Mucosa of rectum (tissue), 2 donors: ENCODE results near the gene PRKG1.
"Not testable (repeated sequence)": the region's sequence is repeated elsewhere in the genome, so short reads cannot be mapped to it uniquely, and the experiment has no call there.

Source experiments
- H3K27ac ChIP-seq, 2 donors: one replicate each; pipeline ENCODE4 v1.7.0; 2013; ENCODE audit warnings: inconsistent platforms in 2 of 2, low read depth in 2 of 2, low read length in 2 of 2
- H3K27me3 ChIP-seq, 2 donors: one replicate each; pipeline ENCODE4 v1.7.0; 2013; ENCODE audit warnings: low read length in 2 of 2; ENCODE audit not compliant: control insufficient read depth in 2 of 2, insufficient read depth in 2 of 2
- H3K36me3 ChIP-seq, 2 donors: one replicate each; pipeline ENCODE4 v1.7.0; 2013; ENCODE audit warnings: low read length in 2 of 2; ENCODE audit not compliant: control insufficient read depth in 2 of 2, insufficient read depth in 2 of 2
- H3K4me1 ChIP-seq, 2 donors: one replicate each; pipeline ENCODE4 v1.7.0; 2013; ENCODE audit warnings: low read length in 2 of 2, mild to moderate bottlenecking in 1 of 2; ENCODE audit not compliant: control insufficient read depth in 2 of 2, insufficient read depth in 2 of 2
- H3K4me3 ChIP-seq, 2 donors: one replicate each; pipeline ENCODE4 v1.7.0; 2013; ENCODE audit warnings: low read length in 2 of 2
- H3K9ac ChIP-seq, 2 donors: one replicate each; pipeline ENCODE4 v1.7.0; 2013; ENCODE audit warnings: low read length in 2 of 2, low read depth in 1 of 2, mild to moderate bottlenecking in 1 of 2
- H3K9me3 ChIP-seq, 2 donors: one replicate each; pipeline ENCODE4 v1.7.0; 2013; ENCODE audit warnings: low read length in 2 of 2; ENCODE audit not compliant: control insufficient read depth in 2 of 2
- donor health status: healthy.
- donor health status: Normal muscosa, but diverticular disease.

The PRKG1 gene

GRCh38 chr10:51281387-51281786 lies 207.1 kb downstream of the PRKG1 start:
- H3K36me3 ChIP-seq, H3K27ac ChIP-seq, H3K9ac ChIP-seq: not testable (repeated sequence)

GRCh38 chr10:51285601-51286000 lies 211.3 kb downstream of the PRKG1 start:
- no peaks in the 10 kb centered on the region for H3K4me1 ChIP-seq
- H3K36me3 ChIP-seq = no peaks in the 10 kb centered on the region
- no peaks in the 10 kb centered on the region for H3K9me3 ChIP-seq
- H3K4me3 ChIP-seq = no peak overlapping the region
- H3K9ac ChIP-seq = no peak overlapping the region
- no peak overlapping the region for H3K27ac ChIP-seq
- no peaks in the 10 kb centered on the region for H3K27me3 ChIP-seq

More at GRCh38 chr10:51281387-51281786, 207.1 kb downstream of the PRKG1 start:
- not testable (repeated sequence) for H3K9me3 ChIP-seq, H3K4me1 ChIP-seq, H3K4me3 ChIP-seq, H3K27me3 ChIP-seq

GRCh38 chr10:51288511-51288910 lies 214.2 kb downstream of the PRKG1 start:
- Histone ChIP-seq H3K4me3 (no peak overlapping the region), H3K9me3 (no peaks in the 10 kb centered on the region), H3K4me1 (no peaks in the 10 kb centered on the region), H3K9ac (no peak overlapping the region), H3K27ac (no peak overlapping the region), H3K27me3 (no peaks in the 10 kb centered on the region), H3K36me3 (no peaks in the 10 kb centered on the region)

GRCh38 chr10:51289519-51289918 lies 215.2 kb downstream of the PRKG1 start:
- Histone ChIP-seq H3K4me3 (no peak overlapping the region), H3K9me3 (no peaks in the 10 kb centered on the region), H3K4me1 (no peaks in the 10 kb centered on the region), H3K9ac (no peak overlapping the region), H3K36me3 (no peaks in the 10 kb centered on the region), H3K27ac (no peak overlapping the region), H3K27me3 (no peaks in the 10 kb centered on the region)

DNA sequence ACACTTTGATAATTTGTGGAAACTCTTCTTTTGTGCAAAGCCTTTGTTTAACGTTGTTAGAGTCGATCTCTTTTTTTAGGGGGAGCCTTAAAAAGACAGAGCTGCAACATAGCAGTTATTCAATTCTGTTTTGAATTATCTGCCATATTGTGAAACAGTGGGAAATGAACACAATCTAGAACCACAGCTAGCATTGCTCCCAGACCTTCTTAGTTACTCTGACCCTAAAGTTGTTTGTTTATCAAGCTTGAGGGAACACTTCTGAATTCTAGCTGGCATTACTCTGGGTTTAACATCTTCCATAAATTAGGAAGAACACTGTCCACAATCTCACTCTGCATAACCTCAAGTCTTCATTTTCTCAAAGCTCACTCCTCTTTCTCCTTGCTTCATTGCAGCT lies 217.7 kb downstream of the PRKG1 start:
- Histone ChIP-seq H3K9me3 (no peaks in the 10 kb centered on the region), H3K9ac (no peak overlapping the region), H3K27ac (no peak overlapping the region), H3K4me3 (no peak overlapping the region), H3K27me3 (no peaks in the 10 kb centered on the region), H3K36me3 (no peaks in the 10 kb centered on the region), H3K4me1 (no peaks in the 10 kb centered on the region)

GRCh38 chr10:51297438-51297837 lies 223.2 kb downstream of the PRKG1 start:
- no peaks in the 10 kb centered on the region for H3K27me3 ChIP-seq
- no peaks in the 10 kb centered on the region for H3K9me3 ChIP-seq
- H3K9ac ChIP-seq = no peak overlapping the region
- H3K4me1 ChIP-seq = no peaks in the 10 kb centered on the region
- no peaks in the 10 kb centered on the region for H3K36me3 ChIP-seq
- H3K27ac ChIP-seq = no peak overlapping the region
- H3K4me3 ChIP-seq = no peak overlapping the region

DNA sequence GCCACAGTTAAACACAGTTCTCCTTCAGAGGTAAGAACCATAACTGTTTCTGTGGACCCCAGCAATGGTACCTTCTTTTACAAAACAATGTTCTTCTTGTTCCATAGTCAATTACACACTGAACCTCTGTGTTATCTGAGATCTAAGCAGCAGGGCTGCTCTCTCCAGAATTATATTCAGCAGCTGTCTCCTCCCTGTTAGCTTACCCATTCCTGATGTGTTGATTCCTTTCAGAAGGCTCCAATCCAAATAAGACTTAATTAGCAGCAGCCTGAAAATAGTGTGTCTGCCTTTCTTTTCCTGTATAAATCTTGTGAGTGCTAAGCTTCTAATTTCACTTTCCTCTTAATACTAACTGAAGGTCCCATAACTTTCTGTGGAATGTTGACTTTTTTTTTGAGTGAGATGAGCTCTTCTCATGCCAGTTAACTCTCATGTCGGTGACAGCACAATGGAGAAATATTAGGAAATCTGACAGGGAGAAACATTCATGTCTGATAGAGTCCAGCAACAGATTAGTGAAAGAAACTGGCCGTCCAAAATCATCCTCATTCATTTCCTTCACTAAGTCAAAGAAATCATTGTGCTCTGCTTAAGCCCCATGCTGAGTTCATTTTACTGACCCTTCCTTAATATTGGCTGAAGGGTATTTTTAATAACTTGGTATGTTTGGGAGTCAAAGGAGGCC lies 226.5 kb downstream of the PRKG1 start:
- Histone ChIP-seq H3K4me1 (no peaks in the 10 kb centered on the region), H3K27me3 (no peaks in the 10 kb centered on the region), H3K9ac (no peak overlapping the region), H3K9me3 (no peaks in the 10 kb centered on the region), H3K4me3 (no peak overlapping the region), H3K36me3 (no peaks in the 10 kb centered on the region), H3K27ac (no peak overlapping the region)

DNA sequence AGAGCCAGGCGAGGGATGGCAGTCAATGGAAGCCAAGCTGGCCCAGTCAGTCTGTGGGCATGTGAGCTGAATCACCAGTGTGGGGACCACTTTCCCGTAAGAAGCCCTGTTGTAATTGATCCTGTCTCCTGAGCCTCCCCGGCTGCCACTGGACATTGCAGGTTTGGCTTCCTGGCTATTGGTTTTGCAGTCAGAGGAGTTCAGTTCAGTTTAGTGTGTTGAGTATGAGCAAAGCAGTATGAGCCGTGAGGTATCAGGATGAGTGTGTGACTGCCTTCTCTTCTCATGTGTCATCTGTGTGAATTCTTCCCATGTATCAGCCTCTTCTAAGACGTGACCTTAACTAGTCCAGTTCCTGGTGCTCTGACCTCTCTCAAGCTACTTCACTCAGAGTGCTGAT lies 227.4 kb downstream of the PRKG1 start:
- Histone ChIP-seq H3K4me1 (no peaks in the 10 kb centered on the region), H3K9me3 (no peaks in the 10 kb centered on the region), H3K9ac (no peak overlapping the region), H3K4me3 (no peak overlapping the region), H3K27ac (no peak overlapping the region), H3K36me3 (no peaks in the 10 kb centered on the region), H3K27me3 (no peaks in the 10 kb centered on the region)

DNA sequence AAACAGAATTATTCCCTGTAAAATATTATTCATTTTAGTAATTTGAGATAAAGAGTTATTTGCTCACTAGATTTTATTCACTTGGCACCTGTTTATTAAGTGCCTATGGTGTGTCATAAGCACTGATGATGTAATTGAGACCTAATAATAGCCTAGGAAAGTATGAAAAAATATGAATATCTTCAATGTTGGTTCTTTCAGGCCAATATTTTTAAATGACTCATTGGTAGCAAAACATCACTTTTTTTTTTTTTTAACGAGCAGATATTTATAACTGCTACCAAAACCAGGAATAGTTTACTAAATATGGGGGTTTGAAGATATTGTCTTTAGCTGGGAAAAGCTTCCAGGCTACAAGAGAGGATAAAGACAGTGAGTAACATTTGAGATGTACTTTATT lies 228.0 kb downstream of the PRKG1 start:
- Histone ChIP-seq H3K36me3 (no peaks in the 10 kb centered on the region), H3K9ac (no peak overlapping the region), H3K27me3 (no peaks in the 10 kb centered on the region), H3K4me1 (no peaks in the 10 kb centered on the region), H3K9me3 (no peaks in the 10 kb centered on the region), H3K27ac (no peak overlapping the region), H3K4me3 (no peak overlapping the region)

DNA sequence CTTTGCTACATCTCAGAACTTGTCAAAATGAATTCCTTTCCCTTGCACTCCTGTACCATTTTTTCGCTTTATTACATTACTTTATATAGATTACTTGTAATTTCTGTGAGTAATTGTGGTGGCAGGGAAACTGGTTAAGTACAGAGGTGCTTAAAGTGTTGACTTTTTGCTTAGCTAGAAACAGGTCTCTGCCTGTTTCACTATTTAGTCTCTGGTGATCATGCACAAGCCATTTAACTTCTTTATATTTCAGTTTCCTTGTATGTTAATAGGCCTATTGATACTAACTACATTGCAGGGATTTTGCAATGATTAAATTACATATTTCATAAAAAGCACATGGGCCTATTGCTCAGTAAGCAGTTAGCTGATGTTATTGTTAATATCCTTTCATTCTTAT lies 233.8 kb downstream of the PRKG1 start:
- H3K9me3 ChIP-seq = no peaks in the 10 kb centered on the region
- no peak overlapping the region for H3K27ac ChIP-seq
- H3K36me3 ChIP-seq = no peaks in the 10 kb centered on the region
- no peak overlapping the region for H3K9ac ChIP-seq
- no peak overlapping the region for H3K4me3 ChIP-seq
- H3K4me1 ChIP-seq = peaks cover 0 to 8% of the 10 kb centered on the region in 2 donors
- no peaks in the 10 kb centered on the region for H3K27me3 ChIP-seq

GRCh38 chr10:51311228-51311627 lies 236.9 kb downstream of the PRKG1 start:
- no peak overlapping the region for H3K4me3 ChIP-seq
- no peak overlapping the region for H3K27ac ChIP-seq
- no peaks in the 10 kb centered on the region for H3K9me3 ChIP-seq
- H3K4me1 ChIP-seq = peaks cover 0 to 16% of the 10 kb centered on the region in 2 donors
- H3K36me3 ChIP-seq = no peaks in the 10 kb centered on the region
- no peak overlapping the region for H3K9ac ChIP-seq
- no peaks in the 10 kb centered on the region for H3K27me3 ChIP-seq
